IPS-NIHi7 (cell line): ENCODE results near the gene EGFL7.

ENCODE experiments used
- DNase-seq: peaks from one replicate; pipeline ENCODE4 v3.0.0; 2012; ENCODE audit warnings: mixed read lengths; ENCODE audit errors: extremely low spot score

EGFL7 gene

DNA sequence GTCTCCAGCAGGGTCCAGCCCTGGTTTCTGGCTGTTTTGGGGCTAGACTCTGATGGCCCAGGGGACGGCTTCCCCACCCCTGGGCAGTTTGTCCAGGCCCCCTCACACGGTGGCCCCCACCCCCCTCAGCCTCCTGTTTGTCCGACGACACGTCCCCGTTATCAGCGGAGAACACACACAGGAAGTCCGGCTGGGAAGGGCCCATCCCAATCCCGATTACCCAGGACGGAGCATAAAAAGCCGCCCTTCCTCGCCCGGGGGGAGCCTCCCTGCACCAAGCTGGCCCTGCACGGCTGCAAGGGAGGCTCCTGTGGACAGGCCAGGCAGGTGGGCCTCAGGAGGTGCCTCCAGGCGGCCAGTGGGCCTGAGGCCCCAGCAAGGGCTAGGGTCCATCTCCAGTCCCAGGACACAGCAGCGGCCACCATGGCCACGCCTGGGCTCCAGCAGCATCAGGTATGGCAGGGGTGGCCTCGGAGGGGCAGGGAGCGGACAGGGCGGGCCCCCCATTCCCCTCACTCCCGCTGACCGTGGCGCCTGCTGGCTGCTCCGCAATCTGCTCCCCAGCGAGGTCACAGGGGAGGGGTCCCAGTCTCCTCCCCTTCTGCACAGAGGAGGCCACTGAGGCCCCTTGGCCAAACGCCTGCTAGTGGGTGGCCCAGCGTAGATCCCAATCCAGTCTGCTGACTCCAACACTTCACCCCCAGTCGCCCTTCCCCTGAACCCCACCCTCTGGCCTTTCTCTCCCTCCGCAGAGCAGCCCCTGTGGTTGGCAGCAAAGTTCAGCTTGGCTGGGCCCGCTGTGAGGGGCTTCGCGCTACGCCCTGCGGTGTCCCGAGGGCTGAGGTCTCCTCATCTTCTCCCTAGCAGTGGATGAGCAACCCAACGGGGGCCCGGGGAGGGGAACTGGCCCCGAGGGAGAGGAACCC lies at the start of gene EGFL7:
TSS of gene EGFL7 (plus strand) at position 261 of the 926 bp plus-strand sequence. CDS start 5,367 bp downstream, outside the sequence.
- DNase-seq: no peak

DNA sequence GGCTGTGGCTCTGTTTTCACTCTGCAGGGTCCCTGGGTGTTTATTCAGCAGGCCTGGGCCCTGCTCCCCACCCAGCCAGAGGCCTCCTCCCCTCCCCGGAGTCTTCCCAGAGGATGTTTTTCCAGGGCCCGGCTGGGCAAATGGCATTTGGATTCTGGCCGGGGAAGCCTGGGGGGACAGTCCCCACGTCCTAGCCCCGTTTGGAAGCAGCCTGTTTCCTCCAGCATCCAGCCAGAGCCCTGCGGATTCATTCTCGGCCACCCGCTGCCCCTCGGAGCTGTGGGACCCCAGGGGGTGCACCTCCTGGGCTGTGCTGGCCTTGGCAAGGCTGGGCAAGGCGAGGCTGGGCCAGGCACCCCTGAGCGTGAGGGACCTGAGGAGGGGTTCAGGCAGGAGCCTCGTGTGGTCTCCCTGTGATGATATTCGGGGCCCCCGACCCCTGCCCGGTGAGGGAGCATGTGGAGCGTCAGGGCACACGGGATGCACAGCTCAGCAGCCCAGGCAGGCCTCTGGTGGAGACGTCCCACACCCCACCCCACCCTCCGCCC lies 48.8 kb upstream of the EGFL7 start:
- DNase-seq: no peak

DNA sequence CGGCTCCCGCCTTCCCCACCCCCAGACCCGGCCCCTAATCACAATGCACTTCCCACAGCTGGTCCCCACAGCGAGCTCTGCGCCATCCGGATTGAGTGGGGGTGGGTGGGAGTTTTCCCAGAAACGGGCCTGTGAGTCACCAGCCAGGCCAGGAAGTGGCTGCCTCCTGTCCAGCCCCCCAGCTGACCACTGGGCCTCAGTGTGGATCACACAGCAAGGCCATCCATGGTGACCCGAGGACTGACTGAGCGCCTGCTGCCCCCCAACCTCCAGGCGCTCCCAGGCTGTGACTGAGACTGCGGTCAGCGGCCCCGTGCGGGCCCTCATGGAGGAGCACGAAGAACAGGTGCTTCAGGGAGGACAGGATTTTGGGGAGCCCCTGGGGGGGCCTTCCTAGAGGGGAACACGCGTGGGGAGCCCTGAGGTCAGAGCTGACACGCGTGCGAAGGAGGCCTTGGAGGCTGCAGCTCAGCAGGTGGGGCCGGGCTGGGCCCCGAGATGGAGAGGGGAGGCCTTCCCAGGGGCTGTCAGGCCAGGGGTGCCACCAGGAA lies 48.3 kb upstream of the EGFL7 start:
- no peak for DNase-seq

DNA sequence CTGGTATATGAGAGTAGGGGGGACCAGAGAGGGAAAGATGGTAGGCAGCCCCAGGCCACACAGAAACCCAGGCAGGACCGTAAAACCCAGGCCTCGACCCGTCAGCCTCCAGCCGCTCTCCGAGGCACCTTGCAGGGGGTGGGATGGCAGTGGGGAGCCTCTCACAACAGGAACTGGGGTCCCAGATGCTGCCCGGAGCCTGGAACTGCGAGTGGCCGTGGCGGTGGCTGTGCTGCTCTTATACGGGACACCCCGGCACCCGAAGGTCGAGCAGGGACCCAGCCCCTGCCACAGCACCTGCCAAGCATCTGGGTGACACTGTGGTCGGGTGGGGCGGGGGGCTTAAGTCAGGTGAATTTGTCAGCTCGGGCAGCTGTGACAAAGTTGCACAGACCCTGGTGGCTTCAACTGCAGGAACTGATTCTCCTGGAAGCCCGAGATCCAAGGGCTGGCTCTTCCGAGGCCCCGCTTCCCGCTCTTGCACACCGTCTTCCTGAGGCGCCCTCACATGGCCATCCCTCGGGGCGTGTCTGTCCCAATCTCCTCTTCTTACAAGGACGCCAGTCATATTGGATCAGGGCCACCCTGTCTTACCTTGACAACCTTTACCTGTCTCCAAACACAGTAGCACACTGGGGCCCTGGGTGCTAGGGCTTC lies 47.6 kb upstream of the EGFL7 start:
- peak; percentile 69 for DNase-seq

DNA sequence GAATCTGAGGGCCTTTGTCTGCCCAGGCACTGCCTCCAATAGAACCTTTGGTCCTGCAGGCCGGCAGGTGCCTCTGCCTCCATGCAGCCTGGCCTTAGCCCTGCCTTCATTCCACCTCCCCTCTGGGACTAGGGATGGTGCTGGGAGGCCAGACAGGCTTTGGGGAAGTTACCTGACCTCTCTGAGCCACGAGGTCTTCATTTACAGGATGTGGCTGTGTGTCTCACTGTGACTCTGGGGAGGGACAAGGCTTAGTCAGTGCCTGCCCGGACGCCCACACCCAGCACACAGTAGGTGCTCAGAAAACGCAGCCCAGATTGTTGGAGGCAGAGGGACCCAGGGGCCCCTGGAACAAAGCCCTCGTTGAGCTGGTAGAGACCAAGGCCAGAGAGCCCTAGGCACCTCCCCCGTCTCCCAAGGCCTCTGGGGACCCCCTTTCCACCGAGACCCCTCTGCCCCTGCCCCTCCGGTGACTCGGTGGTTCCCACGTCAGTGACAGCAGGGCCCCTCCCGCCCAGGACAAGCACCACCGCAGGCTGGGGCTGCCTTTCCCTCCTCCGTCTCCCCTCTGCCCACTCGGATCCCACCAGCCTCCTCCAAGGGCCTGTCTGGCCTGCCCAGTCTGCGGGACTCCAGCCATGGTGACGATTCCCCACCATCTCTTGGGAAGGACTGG lies 46.9 kb upstream of the EGFL7 start:
- no peak for DNase-seq

DNA sequence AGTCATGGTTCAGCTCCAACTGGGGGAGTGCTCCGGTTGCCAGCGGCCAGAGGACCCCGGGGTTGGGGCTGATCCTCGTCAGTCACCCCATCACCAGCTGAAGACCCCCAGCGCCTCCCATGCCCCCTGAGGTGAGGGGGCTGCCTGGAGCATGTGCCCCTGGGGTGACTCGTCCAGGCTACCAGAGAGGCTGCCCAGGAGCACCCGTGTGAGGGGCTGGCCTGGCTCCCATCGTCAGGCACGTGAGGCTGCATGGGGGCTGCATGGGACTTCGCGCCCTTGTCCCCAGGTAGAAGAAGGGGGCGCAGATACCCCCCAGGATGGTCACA lies 46.4 kb upstream of the EGFL7 start:
- DNase-seq: no peak

DNA sequence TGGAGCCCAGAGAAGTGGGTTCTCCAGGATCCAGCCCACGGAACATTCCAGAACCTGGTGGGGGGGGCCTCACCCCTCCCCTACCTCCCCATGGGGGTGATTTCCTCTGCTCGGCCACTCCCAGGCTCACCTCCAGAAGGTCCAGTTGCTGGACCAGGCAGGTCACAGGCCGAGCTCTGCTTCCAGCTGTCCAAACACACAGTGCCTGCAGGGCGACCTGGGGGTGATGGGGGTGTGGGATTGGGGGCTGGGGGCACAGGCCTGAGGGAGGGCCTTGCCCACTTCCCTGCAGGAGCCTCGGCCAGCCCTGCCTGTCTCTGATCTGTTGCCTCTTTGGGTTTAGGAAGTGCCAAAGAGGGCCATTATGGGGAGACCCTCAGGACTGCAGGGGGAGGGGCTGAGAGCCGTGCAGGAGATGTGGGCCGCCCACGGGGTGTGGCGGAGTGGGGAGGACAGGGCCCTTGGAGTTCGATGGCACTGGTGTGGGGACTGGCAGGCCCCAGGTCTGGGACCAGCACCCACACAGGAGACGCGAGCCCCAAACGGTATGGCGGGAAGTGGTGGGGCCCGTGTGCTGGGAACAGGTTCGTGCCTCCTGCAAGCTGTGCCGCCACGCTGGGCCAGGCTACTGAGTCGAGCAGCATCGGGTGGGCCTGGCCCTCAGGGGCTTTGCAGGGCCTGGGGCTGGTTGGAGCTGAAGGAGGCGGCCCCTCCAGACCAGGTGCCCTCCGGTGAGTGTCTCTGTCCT lies 45.6 kb upstream of the EGFL7 start:
- no peak for DNase-seq

DNA sequence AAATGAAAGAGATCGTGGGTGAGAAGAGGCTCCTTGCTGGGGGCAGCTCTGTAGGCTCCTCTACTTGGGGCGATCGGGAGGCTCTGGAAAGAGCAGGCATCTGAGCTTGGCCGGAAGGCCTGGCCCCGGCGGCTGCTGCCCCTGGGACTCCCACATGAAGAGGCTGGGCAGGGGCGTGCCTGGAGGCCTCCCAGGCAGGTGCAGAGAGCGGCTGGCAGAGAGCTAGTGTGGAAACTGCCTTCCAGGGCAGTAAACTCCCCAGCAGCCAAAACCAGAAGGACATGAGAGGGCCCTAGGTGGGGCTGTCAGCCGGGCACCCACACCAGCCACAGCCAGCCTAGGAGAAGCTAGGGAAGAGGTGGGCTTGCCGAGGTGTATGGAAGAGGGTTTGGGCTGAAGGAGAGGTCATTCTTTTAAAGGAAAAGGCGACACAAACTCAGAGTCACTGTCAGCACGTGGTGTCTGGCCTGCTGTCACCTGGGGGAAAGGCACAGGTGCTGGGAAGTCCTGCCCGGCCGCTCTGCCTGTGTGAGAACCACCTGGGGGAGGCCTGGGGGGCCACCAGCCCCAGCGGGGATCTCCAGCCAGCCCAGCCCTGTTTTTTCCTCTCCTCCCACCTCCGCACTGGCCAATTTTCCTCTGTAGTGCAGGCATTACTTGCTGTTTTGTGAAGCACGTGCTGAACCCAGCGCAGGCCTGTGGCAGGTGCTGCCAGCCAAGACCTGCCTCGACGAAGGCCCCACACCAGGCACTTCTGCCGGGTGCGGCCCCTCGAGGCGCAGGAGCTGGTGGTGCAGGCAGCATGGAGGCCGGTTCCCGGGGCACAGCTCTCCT lies 44.8 kb upstream of the EGFL7 start:
- DNase-seq: no peak

DNA sequence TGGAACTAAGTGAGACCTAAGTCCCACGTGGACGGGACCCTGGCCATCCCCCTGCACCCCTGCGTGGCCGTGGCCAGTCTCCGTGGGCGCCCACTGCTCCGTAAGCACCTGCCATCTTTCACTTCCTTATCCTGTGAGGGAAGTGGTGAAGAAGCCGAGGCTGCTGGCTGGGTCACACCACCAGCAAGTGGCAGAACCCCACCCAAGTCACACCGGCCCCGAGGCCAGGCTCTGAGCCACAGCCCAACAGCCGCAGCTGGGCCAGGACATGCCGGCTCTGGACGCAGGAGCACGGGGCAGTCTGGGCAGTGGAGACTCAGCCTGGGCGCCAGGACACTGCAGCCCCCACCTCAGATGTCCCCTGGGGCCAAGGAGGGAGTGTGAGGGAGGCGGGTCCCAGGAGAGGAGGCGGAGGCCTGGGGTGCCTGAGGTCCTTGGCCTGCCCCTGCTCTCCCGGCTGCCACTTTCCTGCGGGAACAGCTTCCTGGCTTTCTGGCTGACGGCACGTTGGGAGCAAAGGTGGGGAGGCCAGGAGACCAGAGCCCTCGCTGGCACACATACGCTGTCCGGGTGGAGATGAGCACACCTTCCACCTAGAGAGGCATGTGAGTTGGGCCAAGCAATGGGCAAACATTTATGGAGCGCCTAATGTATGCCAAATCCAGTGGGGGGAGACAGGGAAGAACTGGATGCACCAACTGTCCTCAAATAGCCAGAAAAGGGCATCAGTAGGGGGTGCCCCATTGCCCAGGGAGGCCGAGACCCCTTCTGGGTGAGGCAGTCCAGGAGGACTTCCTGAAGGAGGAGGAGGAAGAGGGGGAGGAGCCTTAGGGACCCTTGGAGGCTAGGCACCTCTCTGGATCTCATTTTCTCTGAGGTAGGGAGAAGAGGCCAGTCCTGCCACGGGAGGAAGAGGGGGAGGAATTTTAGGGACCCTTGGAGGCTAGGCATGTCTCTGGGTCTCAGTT lies 43.9 kb upstream of the EGFL7 start:
- DNase-seq: no peak

DNA sequence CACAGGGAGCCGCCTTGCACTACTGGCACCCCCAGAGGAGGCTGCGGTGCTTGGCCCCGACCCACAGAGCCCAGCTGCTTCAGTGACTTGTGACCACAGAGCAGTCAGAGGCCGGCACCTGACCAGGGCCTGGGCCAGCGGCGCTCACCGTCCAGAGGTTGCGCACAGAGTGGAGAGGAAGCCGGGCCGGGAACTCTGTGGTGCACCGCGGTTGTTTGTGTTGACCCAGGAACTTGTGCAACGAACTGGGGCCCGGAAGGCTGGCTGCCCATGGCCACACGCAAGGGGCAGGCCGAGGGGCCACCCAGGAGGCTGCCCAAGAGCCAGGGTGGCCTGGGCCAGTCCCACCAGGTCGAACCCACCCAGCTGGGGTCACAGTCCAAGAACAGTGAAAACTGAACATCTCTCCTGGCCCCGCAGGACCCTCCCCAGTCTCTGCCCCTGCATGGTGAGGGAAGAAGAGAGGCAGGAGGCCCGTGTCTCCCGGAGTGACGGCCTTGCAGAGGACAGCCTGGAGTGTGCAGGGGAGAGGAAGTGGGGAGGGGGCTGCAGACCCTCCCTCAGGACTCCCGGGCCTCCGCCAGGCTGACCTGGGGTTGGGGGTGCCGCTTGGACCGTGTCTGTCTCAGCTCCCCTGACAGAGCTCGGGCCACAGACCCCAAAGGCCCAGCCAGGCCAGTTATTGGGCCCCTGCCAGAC lies 42.8 kb upstream of the EGFL7 start:
- DNase-seq: no peak

DNA sequence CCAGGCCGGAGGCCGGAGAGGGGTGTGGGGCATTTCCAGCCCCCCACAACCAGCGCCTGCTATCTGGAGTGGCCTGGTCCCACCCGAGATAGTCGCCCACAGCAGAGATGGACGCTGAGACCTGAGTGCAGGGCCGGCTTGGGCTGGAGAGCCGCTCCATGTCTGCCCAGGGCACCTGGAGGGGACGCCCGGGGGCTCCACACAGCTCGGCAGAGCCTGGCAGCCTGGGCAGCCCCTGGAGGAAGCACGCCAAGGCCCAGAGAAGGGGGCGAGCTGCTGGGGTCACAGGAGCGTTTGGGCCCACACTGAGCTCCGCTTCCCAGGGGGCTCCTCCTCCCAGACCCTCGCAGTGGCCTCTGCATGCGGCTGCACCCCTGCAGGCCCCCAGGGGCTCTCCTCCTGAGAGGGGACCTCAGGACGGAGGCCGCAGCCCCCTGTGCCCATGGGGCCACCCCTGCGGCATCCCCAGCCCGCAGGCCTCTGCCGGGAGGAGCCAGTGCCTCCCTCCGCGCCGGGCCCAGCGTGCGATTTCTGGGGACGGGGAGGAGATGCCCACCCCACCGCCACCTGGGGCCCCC lies 42.2 kb upstream of the EGFL7 start:
- DNase-seq: no peak

DNA sequence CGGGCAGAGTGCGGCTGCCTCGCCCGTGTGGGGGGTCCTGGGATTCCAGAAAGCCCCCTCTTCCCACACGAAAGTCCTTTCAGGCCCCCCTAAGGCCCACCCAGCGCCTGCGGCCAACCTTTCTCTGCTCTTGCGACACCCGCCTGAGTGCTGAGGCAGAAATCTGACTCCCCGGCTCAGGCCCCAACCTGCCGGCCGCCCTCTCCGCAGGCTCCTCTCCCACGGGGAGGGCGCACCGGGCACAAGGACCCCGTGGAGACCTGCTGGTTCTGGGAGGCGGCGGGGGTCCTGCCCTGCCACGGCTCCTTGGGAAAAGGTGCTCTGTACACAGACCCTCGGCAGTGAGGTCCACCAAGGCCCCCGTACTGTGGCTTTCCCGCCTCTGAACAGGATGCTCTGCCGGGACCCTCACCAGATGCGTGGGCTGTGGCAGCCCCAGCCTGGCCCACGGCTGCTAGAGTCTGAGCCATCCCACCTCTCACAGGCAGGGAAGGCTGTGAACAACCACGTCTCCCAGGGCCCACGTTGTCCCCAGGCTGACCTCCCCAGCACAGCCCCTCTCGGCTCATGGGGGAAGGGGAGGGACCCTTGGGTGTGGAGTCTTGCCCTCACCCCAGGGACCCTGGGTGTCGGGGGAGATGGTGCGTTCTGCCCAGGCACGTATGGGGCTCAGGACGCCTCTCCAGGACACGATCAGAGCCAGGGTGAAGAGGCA lies 41.5 kb upstream of the EGFL7 start:
- DNase-seq: no peak

DNA sequence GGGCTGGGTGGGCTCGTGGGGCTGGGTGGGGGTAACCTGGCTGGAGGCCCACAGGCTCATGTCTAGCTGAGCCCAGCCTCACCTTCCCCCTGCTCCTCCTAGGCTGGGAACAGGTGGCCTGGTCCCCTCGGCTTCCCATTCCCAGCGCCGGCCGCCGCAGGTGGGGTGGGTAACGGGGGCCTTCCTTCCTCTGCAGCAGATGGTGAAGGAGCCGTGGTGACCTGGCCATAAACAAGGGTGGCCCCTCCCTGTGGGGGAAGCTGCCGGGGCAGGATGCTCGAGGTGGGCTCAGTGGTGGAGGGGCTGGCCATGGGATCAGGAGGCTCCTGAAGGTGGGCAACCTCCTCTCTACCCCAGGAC lies 41.0 kb upstream of the EGFL7 start:
- DNase-seq: no peak

DNA sequence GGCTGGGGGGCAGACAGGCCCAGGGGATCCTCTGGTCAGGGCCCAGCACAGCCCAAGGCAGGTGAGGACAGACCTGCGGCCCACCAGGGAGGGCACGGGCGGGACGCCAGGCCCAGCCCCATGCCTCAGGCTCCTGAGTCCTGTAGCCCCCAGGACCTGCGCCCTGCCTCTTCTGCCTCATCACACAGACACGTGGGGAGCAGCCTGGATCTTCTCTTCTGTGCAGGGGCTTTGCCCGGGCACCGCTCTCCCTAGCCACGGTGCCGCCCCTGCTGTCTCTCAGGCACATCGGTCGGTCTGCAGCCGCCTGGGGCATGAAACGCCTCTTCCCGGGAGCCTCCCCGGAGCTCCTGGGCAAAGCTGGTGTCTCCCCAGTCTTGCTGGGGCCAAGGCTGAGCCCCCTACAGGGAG lies 40.2 kb upstream of the EGFL7 start:
- DNase-seq: no peak

DNA sequence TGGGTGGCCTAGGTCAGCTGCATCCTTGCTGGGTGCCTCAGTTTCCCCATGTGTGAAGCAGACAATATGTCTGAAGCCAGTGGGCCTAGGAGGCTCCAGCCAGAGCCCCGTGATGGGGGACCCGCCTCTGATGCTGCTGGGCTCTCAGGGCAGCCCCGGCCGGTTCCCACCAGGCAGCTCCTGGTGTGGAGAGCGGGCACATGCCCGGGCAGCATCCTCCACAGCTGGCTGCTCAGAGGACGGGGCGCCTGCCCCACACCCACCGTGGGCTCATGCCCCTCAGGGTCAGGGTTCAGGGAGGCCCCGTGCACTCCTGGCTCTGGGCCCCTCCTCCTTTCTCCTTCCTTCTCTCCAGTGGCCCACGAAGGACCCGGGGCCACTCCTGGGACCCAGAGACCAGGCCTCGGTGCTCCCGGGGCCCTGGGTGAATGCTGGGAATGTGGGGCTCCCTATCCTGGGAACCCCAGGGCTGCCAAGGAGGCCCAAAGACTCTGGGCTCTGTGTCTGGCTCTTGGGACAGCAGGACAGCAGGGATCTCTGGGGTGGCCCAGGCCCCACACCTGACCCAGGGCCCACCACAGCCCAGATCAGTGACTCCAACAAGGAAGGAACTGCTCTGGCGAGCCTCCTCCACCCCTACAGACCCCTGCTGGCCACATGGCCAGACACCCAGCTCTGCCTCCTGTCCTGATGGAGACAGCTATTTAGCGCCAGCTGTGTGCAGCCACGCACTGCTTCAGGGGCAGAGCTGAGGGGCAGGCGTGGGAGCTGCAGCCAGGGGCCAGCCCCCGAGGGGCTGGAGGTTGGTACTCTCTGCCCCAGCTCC lies 39.5 kb upstream of the EGFL7 start:
- DNase-seq: no peak

DNA sequence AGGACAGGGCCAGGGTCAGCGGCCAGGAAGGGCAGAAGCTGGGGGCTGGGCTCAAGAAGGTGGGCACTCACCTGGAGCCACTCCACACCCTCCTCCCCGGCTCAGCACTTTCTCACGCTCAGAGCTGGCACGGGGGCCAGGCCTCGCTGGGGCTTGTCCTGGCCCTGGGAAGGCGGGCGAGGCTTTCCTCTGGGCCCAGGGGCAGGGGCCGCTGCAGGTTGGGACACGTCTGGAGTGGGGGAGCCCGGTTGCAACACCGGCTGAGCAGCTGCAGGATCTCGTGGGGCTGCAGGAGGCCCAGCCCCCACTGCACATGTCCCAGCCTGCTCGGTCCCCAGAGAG lies 38.9 kb upstream of the EGFL7 start:
- DNase-seq: no peak
